Coronary artery (tissue), 2 donors: Measurements from ENCODE around the gene TM2D3.

ENCODE experiments used
- DNase-seq: peaks from one replicate; pipeline ENCODE4 v3.0.0-alpha.2; 2017; ENCODE audit warnings: low spot score
- H3K27ac ChIP-seq, 2 donors: fragments of 200-600 bp; sonication (generic); one replicate each; pipeline ENCODE4 v1.5.1; 2016 to 2019
- H3K4me3 ChIP-seq: fragments of 200-600 bp; sonication (generic); 2 replicates; pipeline ENCODE4 v1.5.1; 2016; ENCODE audit warnings: mild to moderate bottlenecking, moderate library complexity
- TF ChIP-seq, protein P1 (sequence below): fragments of 200-600 bp; sonication (generic); IDR thresholded peaks from one replicate; pipeline ENCODE4 v1.5.1; 2019; ENCODE audit warnings: antibody characterized with exemption

Gene TM2D3

GRCh38 chr15:101607108-101607507 is 45.1 kb downstream of the TM2D3 start:
- no peak for DNase-seq
- TF ChIP-seq, protein P1, sequence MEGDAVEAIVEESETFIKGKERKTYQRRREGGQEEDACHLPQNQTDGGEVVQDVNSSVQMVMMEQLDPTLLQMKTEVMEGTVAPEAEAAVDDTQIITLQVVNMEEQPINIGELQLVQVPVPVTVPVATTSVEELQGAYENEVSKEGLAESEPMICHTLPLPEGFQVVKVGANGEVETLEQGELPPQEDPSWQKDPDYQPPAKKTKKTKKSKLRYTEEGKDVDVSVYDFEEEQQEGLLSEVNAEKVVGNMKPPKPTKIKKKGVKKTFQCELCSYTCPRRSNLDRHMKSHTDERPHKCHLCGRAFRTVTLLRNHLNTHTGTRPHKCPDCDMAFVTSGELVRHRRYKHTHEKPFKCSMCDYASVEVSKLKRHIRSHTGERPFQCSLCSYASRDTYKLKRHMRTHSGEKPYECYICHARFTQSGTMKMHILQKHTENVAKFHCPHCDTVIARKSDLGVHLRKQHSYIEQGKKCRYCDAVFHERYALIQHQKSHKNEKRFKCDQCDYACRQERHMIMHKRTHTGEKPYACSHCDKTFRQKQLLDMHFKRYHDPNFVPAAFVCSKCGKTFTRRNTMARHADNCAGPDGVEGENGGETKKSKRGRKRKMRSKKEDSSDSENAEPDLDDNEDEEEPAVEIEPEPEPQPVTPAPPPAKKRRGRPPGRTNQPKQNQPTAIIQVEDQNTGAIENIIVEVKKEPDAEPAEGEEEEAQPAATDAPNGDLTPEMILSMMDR, result no peak
- no peak overlapping the region for H3K27ac ChIP-seq
- H3K4me3 ChIP-seq, result no peak overlapping the region

DNA sequence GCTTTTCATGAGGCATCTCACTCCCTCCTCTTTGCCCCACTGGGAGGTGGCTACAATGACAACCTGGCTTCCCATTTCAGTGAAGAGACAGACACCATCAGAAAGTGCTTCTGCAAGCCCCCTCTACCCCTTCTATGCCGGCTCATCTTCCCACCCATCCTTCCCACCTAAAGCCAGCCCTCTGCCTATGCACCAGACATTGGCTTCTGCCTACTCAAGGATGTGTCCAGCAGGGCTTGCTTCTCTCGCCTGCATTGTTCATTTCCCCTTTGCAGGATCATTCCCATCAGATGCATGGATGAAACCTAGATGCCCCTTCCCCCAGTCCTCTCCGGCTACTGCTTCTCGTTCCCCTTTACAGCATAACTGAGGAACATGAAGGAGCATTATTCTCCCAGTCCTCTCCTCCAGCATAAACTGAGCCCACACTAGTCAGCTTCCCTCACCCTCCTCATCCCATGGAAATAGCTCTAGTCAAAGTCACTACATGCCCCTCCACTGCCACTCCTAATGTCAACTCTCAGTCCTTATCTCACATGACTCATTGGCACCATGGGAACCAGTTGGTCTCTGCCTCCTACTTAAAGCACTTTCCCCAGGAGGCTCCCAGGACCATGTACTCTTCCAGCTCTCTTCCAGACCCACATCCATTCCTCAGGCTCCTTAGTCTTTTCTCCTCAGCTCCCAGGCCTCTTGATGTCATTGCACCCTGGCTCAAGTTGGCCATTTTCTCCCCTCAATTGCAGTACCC is 47.9 kb downstream of the TM2D3 start:
- no peak overlapping the region for H3K27ac ChIP-seq
- DNase-seq, result no peak
- TF ChIP-seq, protein P1, result no peak
- no peak overlapping the region for H3K4me3 ChIP-seq

- H3K27ac ChIP-seq, result no peak overlapping the region
- DNase-seq, result no peak
- TF ChIP-seq, protein P1, result no peak
- no peak overlapping the region for H3K4me3 ChIP-seq
Observed at GRCh38 chr15:101602801-101603200, 49.4 kb downstream of the TM2D3 start.

- DNase-seq, result no peak
- no peak overlapping the region for H3K27ac ChIP-seq
- TF ChIP-seq, protein P1, result no peak
- no peak overlapping the region for H3K4me3 ChIP-seq
Observed at GRCh38 chr15:101600035-101600434, 52.1 kb downstream of the TM2D3 start.

- H3K4me3 ChIP-seq, result no peak overlapping the region
- DNase-seq, result no peak
- H3K27ac ChIP-seq, result no peak overlapping the region
- TF ChIP-seq, protein P1, result no peak
Observed at GRCh38 chr15:101599091-101599490, 53.1 kb downstream of the TM2D3 start.

GRCh38 chr15:101597360-101597928 is 54.7 kb downstream of the TM2D3 start:
- TF ChIP-seq, protein P1, result no peak
- Histone ChIP-seq H3K27ac (no peak overlapping the region), H3K4me3 (no peak overlapping the region)
- no peak for DNase-seq

- DNase-seq, result no peak
- Histone ChIP-seq H3K4me3 (no peak overlapping the region), H3K27ac (no peak overlapping the region)
- TF ChIP-seq, protein P1, result no peak
Observed at GRCh38 chr15:101596633-101597032, 55.5 kb downstream of the TM2D3 start.
